SK-N-SH treated with all-trans-retinoic acid at 6 μM for 48 hours (cell line): Measurements from ENCODE around the gene BFSP2.

Experiments used
- ATAC-seq: fragments of 200-7000 bp; cut with Tn5 transposase; 3 replicates; pipeline ENCODE4 v1.9.1; 2020; ENCODE audit warnings: mild to moderate bottlenecking, moderate library complexity
- ARNTL ChIP-seq: fragments of 450-650 bp; formaldehyde crosslinking; IDR thresholded peaks from 2 replicates; pipeline ENCODE4 v1.5.0; 2020; ENCODE audit warnings: low read depth, mild to moderate bottlenecking, moderate library complexity, borderline replicate concordance
- CREB5 ChIP-seq: fragments of 250-450 bp; sonication (Bioruptor Pico); IDR thresholded peaks from 2 replicates; pipeline ENCODE4 v1.5.1; 2020; ENCODE audit warnings: low read depth, mild to moderate bottlenecking, moderate library complexity
- CSRNP3 ChIP-seq: fragments of 250-450 bp; sonication (Bioruptor Pico); IDR thresholded peaks from 2 replicates; pipeline ENCODE4 v1.5.1; 2021; ENCODE audit warnings: mild to moderate bottlenecking, moderate library complexity
- ESRRG ChIP-seq: fragments of 250-450 bp; sonication (Bioruptor Pico); IDR thresholded peaks from 2 replicates; pipeline ENCODE4 v1.6.1; 2021; ENCODE audit warnings: mild to moderate bottlenecking
- GLIS3 ChIP-seq: fragments of 250-450 bp; sonication (Bioruptor Pico); IDR thresholded peaks from 2 replicates; pipeline ENCODE4 v1.5.0; 2020; ENCODE audit warnings: mild to moderate bottlenecking, moderate library complexity
- ISL1 ChIP-seq: fragments of 250-450 bp; sonication (Bioruptor Pico); IDR thresholded peaks from 2 replicates; pipeline ENCODE4 v2.1.2; 2022; ENCODE audit warnings: mild to moderate bottlenecking, moderate library complexity
- OSR1 ChIP-seq: fragments of 250-450 bp; sonication (Bioruptor Pico); IDR thresholded peaks from 2 replicates; pipeline ENCODE4 v1.8.0; 2022; ENCODE audit warnings: moderate library complexity, mild to moderate bottlenecking, inconsistent platforms
- PATZ1 ChIP-seq: fragments of 250-450 bp; sonication (Bioruptor Pico); IDR thresholded peaks from 2 replicates; pipeline ENCODE4 v1.8.0; 2020; ENCODE audit warnings: mild to moderate bottlenecking, moderate library complexity, borderline replicate concordance
- PPARA ChIP-seq: fragments of 250-450 bp; sonication (Bioruptor Pico); IDR thresholded peaks from 2 replicates; pipeline ENCODE4 v1.5.0; 2020; ENCODE audit warnings: mild to moderate bottlenecking, borderline replicate concordance
- RARB ChIP-seq: fragments of 250-450 bp; sonication (Bioruptor Pico); IDR thresholded peaks from 2 replicates; pipeline ENCODE4 v1.8.0; 2021; ENCODE audit warnings: mild to moderate bottlenecking, moderate library complexity
- TCF4 ChIP-seq: fragments of 250-450 bp; sonication (Bioruptor Pico); IDR thresholded peaks from 2 replicates; pipeline ENCODE4 v1.8.0; 2021; ENCODE audit warnings: mild to moderate bottlenecking, moderate library complexity, borderline replicate concordance
- TOX ChIP-seq: fragments of 250-450 bp; sonication (Bioruptor Pico); IDR thresholded peaks from 2 replicates; pipeline ENCODE4 v1.8.0; 2021; ENCODE audit warnings: mild to moderate bottlenecking, moderate library complexity, borderline replicate concordance
- TSHZ2 ChIP-seq: fragments of 250-450 bp; sonication (Bioruptor Pico); IDR thresholded peaks from 2 replicates; pipeline ENCODE4 v1.5.0; 2020; ENCODE audit warnings: mild to moderate bottlenecking, moderate library complexity
- ZFP3 ChIP-seq: fragments of 250-450 bp; sonication (Bioruptor Pico); IDR thresholded peaks from 2 replicates; pipeline ENCODE4 v1.5.0; 2020; ENCODE audit warnings: mild to moderate bottlenecking, moderate library complexity
- ZFP30 ChIP-seq: fragments of 450-650 bp; formaldehyde crosslinking; IDR thresholded peaks from 2 replicates; pipeline ENCODE4 v1.5.0; 2022; ENCODE audit warnings: mild to moderate bottlenecking, moderate library complexity
- ZNF565 ChIP-seq: fragments of 450-650 bp; formaldehyde crosslinking; conservative IDR thresholded peaks from 2 replicates; pipeline ENCODE4 v1.5.0; 2020; ENCODE audit warnings: low read depth, mild to moderate bottlenecking, moderate library complexity
- ZNF70 ChIP-seq: fragments of 450-650 bp; formaldehyde crosslinking; IDR thresholded peaks from 2 replicates; pipeline ENCODE4 v1.5.0; 2020; ENCODE audit warnings: mild to moderate bottlenecking, moderate library complexity
- TF ChIP-seq, protein P1 (sequence below): fragments of 250-450 bp; sonication (Bioruptor Pico); IDR thresholded peaks from 2 replicates; pipeline ENCODE4 v1.8.0; 2021; ENCODE audit warnings: low read depth, mild to moderate bottlenecking, moderate library complexity, borderline replicate concordance

The BFSP2 gene

DNA sequence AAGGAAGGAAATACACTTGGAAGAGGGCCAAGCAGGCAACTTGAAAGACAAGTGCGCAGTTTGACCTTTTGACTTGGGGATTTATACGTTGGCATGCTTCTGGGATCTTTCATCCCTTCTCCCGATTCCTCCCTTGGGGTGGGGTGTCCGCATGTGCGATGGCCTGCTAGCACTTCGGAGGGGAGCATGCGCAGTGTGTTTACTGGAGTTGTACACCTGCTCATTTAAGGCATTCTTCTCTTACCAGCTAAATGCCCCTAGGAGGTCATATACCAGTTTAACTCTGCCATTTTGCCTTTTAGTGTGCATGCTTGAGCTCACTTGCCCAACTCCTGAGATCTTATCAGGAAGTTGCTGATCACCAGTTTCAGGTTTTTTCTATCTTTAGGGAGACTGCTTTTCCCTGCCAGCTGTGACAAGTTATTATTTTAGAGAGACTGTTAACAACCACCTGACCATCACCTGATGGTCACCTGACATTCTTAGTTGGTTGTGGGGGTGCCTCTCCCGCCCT, 63.5 kb downstream of the BFSP2 start (continued):
- TF ChIP-seq ZFP3 (CRISPR knock-in tag): no peak
- TF ChIP-seq, protein P1, sequence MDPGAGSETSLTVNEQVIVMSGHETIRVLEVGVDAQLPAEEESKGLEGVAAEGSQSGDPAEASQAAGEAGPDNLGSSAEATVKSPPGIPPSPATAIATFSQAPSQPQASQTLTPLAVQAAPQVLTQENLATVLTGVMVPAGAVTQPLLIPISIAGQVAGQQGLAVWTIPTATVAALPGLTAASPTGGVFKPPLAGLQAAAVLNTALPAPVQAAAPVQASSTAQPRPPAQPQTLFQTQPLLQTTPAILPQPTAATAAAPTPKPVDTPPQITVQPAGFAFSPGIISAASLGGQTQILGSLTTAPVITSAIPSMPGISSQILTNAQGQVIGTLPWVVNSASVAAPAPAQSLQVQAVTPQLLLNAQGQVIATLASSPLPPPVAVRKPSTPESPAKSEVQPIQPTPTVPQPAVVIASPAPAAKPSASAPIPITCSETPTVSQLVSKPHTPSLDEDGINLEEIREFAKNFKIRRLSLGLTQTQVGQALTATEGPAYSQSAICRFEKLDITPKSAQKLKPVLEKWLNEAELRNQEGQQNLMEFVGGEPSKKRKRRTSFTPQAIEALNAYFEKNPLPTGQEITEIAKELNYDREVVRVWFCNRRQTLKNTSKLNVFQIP (CRISPR knock-in tag): no peak
- TF ChIP-seq, all 23 proteins: peak for 0

DNA sequence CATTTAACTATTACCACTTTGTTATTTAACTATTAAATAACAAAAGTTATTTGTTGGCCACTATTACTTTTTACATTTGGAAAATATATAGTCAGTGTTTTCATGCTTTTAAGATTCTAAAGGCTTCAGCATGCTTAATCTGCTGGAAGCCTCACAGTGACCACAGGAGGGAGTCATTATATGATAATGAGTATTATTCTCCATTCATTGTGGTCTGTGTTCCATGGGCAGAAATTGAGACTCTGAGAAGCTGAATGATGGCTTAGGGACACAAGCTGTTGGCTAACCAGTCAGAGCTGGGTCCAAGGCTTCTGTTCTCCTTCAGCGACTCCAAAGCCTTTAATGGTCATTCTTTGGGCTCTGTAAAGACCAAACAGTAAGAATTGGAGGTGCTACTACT, 64.7 kb downstream of the BFSP2 start:
- TF ChIP-seq ZFP3 (CRISPR knock-in tag): no peak
- TF ChIP-seq ISL1: no peak
- TF ChIP-seq ARNTL (CRISPR knock-in tag): no peak
- TF ChIP-seq TOX (CRISPR knock-in tag): no peak
- no peak for TF ChIP-seq PATZ1
- TF ChIP-seq ESRRG: no peak
- no peak for TF ChIP-seq ZNF70 (CRISPR knock-in tag)
- TF ChIP-seq CSRNP3 (CRISPR knock-in tag): no peak
- TF ChIP-seq ZFP30 (CRISPR knock-in tag): no peak
- no peak for TF ChIP-seq PPARA (CRISPR knock-in tag)
- TF ChIP-seq ZNF565 (CRISPR knock-in tag): no peak
- no peak for TF ChIP-seq CREB5 (CRISPR knock-in tag)
- TF ChIP-seq, protein P1 (CRISPR knock-in tag): no peak
- no peak for TF ChIP-seq TCF4 (CRISPR knock-in tag)
- TF ChIP-seq TSHZ2 (CRISPR knock-in tag): no peak
- TF ChIP-seq RARB (CRISPR knock-in tag): no peak
- no peak for TF ChIP-seq GLIS3 (CRISPR knock-in tag)
- no peak for TF ChIP-seq OSR1 (CRISPR knock-in tag)
- TF ChIP-seq, all 23 proteins: peak for 0
- ATAC-seq: peak; percentile 92
